ENCODE data around the gene MGAT3.

GRCh38 chr22:39429186-39429585 is 27.6 kb upstream of the MGAT3 start:
- no peak for TF ChIP-seq CTCF (IDR thresholded peaks at IDR 0.05)
- TF ChIP-seq SMC3 (IDR thresholded peaks at IDR 0.05; ENCODE audit: low read depth, low read length): no peak
- no peak for TF ChIP-seq POLR2AphosphoS5 (IDR thresholded peaks at IDR 0.05; ENCODE audit: low read depth, low read length)
- TF ChIP-seq FOXM1 (IDR thresholded peaks at IDR 0.05; ENCODE audit: low read depth): no peak
- no peak for TF ChIP-seq MAX (IDR thresholded peaks at IDR 0.05; ENCODE audit: low read depth)
- no peak for TF ChIP-seq GABPA (IDR thresholded peaks at IDR 0.05; ENCODE audit: low read depth)

Measured in SK-N-SH (cell line).